IMR-90 (cell line): ENCODE measurements around the gene ASF1A. TPM values are rescaled to one million over a fixed set of nuclear protein-coding genes. Genes with fewer than 3 reads are reported as not detected.

Experiments
- ATAC-seq: fragments of 200-7000 bp; cut with Tn5 transposase; 2 replicates; pipeline ENCODE4 v1.9.1; 2020; ENCODE audit warnings: low read depth, mild to moderate bottlenecking, moderate library complexity
- BruUV-seq: library from RNA; stranded (reverse); fragments of 400-500 nt; replicated peaks from 2 replicates; lab custom pipeline; 2021; lab: Mats Ljungman, UMichigan
- CTCF ChIA-PET: fragments of 300-600 bp; formaldehyde crosslinking; extraction: SDS; loops from one replicate; lab custom pipeline; 2021; ENCODE audit warnings: antibody characterized with exemption; lab: Yijun Ruan, JAX
- POLR2A ChIA-PET: fragments of 300-600 bp; sonication (Branson Sonifier 250); formaldehyde crosslinking; loops from one replicate; lab custom pipeline; 2022; ENCODE audit warnings: antibody characterized with exemption; ENCODE audit not compliant: unreplicated experiment; lab: Charles Lee
- DNase-seq: peaks from one replicate; pipeline ENCODE4 v3.0.0; 2013
- H2AFZ ChIP-seq: replicated peaks from 2 replicates; pipeline ENCODE3; 2013; ENCODE audit warnings: low read length, mild to moderate bottlenecking; ENCODE audit not compliant: poor library complexity
- H2AK5ac ChIP-seq: 2 replicates; pipeline ENCODE4 v1.6.1; 2013; ENCODE audit warnings: low read depth, low read length, inconsistent platforms
- H2AK9ac ChIP-seq: replicated peaks from 2 replicates; pipeline ENCODE3; 2013; ENCODE audit warnings: mild to moderate bottlenecking, low read depth, low read length, moderate library complexity; ENCODE audit not compliant: poor library complexity
- H2BK120ac ChIP-seq: 2 replicates; pipeline ENCODE4 v1.6.1; 2013; ENCODE audit warnings: low read depth, low read length, inconsistent platforms
- H2BK15ac ChIP-seq: 3 replicates; pipeline ENCODE4 v1.6.1; 2013; ENCODE audit warnings: low read depth, low read length, inconsistent platforms
- H2BK20ac ChIP-seq: 2 replicates; pipeline ENCODE4 v1.6.1; 2013; ENCODE audit warnings: low read depth, mild to moderate bottlenecking, inconsistent platforms, low read length, moderate library complexity
- H2BK5ac ChIP-seq: 2 replicates; pipeline ENCODE4 v1.6.1; 2013; ENCODE audit warnings: mild to moderate bottlenecking, low read depth, low read length, inconsistent platforms; ENCODE audit not compliant: poor library complexity, severe bottlenecking
- H3K14ac ChIP-seq: replicated peaks from 2 replicates; pipeline ENCODE4 v1.6.1; 2013; ENCODE audit warnings: low read depth, low read length, inconsistent platforms
- H3K18ac ChIP-seq: 2 replicates; pipeline ENCODE4 v1.6.1; 2013; ENCODE audit warnings: low read depth, low read length, control low read depth
- H3K23ac ChIP-seq: 2 replicates; pipeline ENCODE4 v1.6.1; 2013; ENCODE audit warnings: low read depth, low read length, inconsistent platforms
- H3K27ac ChIP-seq: 2 replicates; pipeline ENCODE4 v1.5.1; 2013; ENCODE audit warnings: mild to moderate bottlenecking, control low read depth, low read length; ENCODE audit not compliant: insufficient read depth
- H3K27me3 ChIP-seq: 2 replicates; pipeline ENCODE4 v1.6.1; 2013; ENCODE audit warnings: low read length; ENCODE audit not compliant: control insufficient read depth, insufficient read depth
- H3K36me3 ChIP-seq: 2 replicates; pipeline ENCODE4 v1.6.1; 2013; ENCODE audit warnings: low read length, mixed read lengths; ENCODE audit not compliant: control insufficient read depth, insufficient read depth
- H3K4ac ChIP-seq: 2 replicates; pipeline ENCODE4 v1.6.1; 2013; ENCODE audit warnings: low read depth, low read length, inconsistent platforms
- H3K4me1 ChIP-seq: 2 replicates; pipeline ENCODE4 v1.6.1; 2013; ENCODE audit warnings: low read length, mixed read lengths; ENCODE audit not compliant: control insufficient read depth, insufficient read depth
- H3K4me2 ChIP-seq: 2 replicates; pipeline ENCODE4 v1.6.1; 2013; ENCODE audit warnings: low read depth, mild to moderate bottlenecking, control low read depth, low read length, moderate library complexity
- H3K4me3 ChIP-seq: 2 replicates; pipeline ENCODE4 v1.5.1; 2013; ENCODE audit warnings: low read depth, mild to moderate bottlenecking, control low read depth, low read length, moderate library complexity; ENCODE audit not compliant: insufficient read depth
- H3K56ac ChIP-seq: 2 replicates; pipeline ENCODE4 v1.6.1; 2013; ENCODE audit warnings: low read length, inconsistent platforms; ENCODE audit not compliant: insufficient read depth; ENCODE audit errors: extremely low read depth
- H3K79me1 ChIP-seq, 2 experiments: 2 replicates each; pipeline ENCODE4 v1.6.1; 2013; ENCODE audit warnings: low read length in 2 of 2, inconsistent platforms in 1 of 2, low read depth in 1 of 2
- H3K9ac ChIP-seq: 2 replicates; pipeline ENCODE4 v1.6.1; 2013; ENCODE audit warnings: low read depth, low read length, control low read depth
- H3K9me1 ChIP-seq: 2 replicates; pipeline ENCODE4 v1.6.1; 2013; ENCODE audit warnings: low read length, inconsistent platforms; ENCODE audit not compliant: insufficient read depth
- H3K9me3 ChIP-seq: 2 replicates; pipeline ENCODE4 v1.6.1; 2013; ENCODE audit warnings: low read length; ENCODE audit not compliant: control insufficient read depth, insufficient read depth
- H4K20me1 ChIP-seq: 2 replicates; pipeline ENCODE4 v1.6.1; 2013; ENCODE audit warnings: low read length, inconsistent platforms; ENCODE audit not compliant: insufficient read depth
- H4K5ac ChIP-seq: 2 replicates; pipeline ENCODE4 v1.6.1; 2013; ENCODE audit warnings: mild to moderate bottlenecking, low read depth, low read length, control low read depth
- H4K8ac ChIP-seq, 2 experiments: 2 replicates each; pipeline ENCODE4 v1.6.1; 2013; ENCODE audit warnings: low read depth in 2 of 2, low read length in 2 of 2, control low read depth in 1 of 2, inconsistent platforms in 1 of 2
- H4K91ac ChIP-seq: 2 replicates; pipeline ENCODE4 v1.6.1; 2013; ENCODE audit warnings: low read depth, low read length, inconsistent platforms; ENCODE audit not compliant: insufficient read depth
- CEBPB ChIP-seq: IDR thresholded peaks from 2 replicates; pipeline ENCODE4 v1.6.1; 2012; ENCODE audit warnings: low read depth, low read length, improper control_type of control experiment
- CHD1 ChIP-seq: IDR thresholded peaks from 2 replicates; pipeline ENCODE4 v1.6.1; 2012; ENCODE audit warnings: low read depth, low read length, improper control_type of control experiment
- CTCF ChIP-seq: conservative IDR thresholded peaks from 2 replicates; pipeline ENCODE4 v1.5.1; 2012; ENCODE audit warnings: mild to moderate bottlenecking, low read depth, low read length, improper control_type of control experiment
- ELK1 ChIP-seq: fragments of 150-350 bp; IDR thresholded peaks from 2 replicates; pipeline ENCODE4 v1.6.1; 2016; ENCODE audit warnings: low read depth, mild to moderate bottlenecking, low read length, moderate library complexity, borderline replicate concordance
- FOS ChIP-seq: fragments of 150-350 bp; IDR thresholded peaks from 2 replicates; pipeline ENCODE4 v1.6.1; 2016; ENCODE audit warnings: low read depth, low read length
- MAZ ChIP-seq: IDR thresholded peaks from 2 replicates; pipeline ENCODE4 v1.6.1; 2012; ENCODE audit warnings: low read depth, mild to moderate bottlenecking, low read length, improper control_type of control experiment, moderate library complexity, borderline replicate concordance
- NFE2L2 ChIP-seq: fragments of 150-350 bp; IDR thresholded peaks from 2 replicates; pipeline ENCODE4 v1.6.1; 2016; ENCODE audit warnings: low read depth, mild to moderate bottlenecking, low read length
- POLR2A ChIP-seq: IDR thresholded peaks from 2 replicates; pipeline ENCODE4 v1.6.1; 2012; ENCODE audit warnings: mild to moderate bottlenecking, low read depth, low read length
- RCOR1 ChIP-seq: IDR thresholded peaks from 2 replicates; pipeline ENCODE4 v1.6.1; 2012; ENCODE audit warnings: mild to moderate bottlenecking, low read length, improper control_type of control experiment; ENCODE audit not compliant: insufficient replicate concordance
- RFX5 ChIP-seq: IDR thresholded peaks from 2 replicates; pipeline ENCODE4 v1.8.0; 2012; ENCODE audit warnings: low read depth, mild to moderate bottlenecking, low read length, moderate library complexity
- SMC3 ChIP-seq: fragments of 150-350 bp; IDR thresholded peaks from 2 replicates; pipeline ENCODE4 v1.6.1; 2016; ENCODE audit warnings: low read depth, mild to moderate bottlenecking, antibody characterized with exemption, low read length, moderate library complexity
- USF2 ChIP-seq: fragments of 150-350 bp; IDR thresholded peaks from 2 replicates; pipeline ENCODE4 v1.6.1; 2017; ENCODE audit warnings: mild to moderate bottlenecking, antibody characterized with exemption, low read length, low read depth
- WGBS, 2 experiments: methylation state at CpG; one replicate each; pipeline versions ENCODE4 v1.1.5 to v1.1.7; 2013; ENCODE audit warnings: missing lambda C conversion rate in 2 of 2; ENCODE audit not compliant: insufficient read length in 1 of 2; ENCODE audit errors: extremely low coverage in 2 of 2; 5-methylcytosine and 5-hydroxymethylcytosine counted together
- dilution Hi-C: fragments of 300-500 bp; cut with HindIII; formaldehyde crosslinking; loops from one replicate; pipeline ENCODE4 v1.14.3; 2018; ENCODE audit warnings: low sequenced_read_pairs; ENCODE audit not compliant: unreplicated experiment
- in situ Hi-C: fragments of 300-500 bp; cut with MboI; formaldehyde crosslinking; loops from 3 replicates; pipeline ENCODE4 v1.14.3; 2019; ENCODE audit warnings: low sequenced_read_pairs, inconsistent platforms, mixed read lengths
- intact Hi-C: fragments of 100-400 bp; cut with micrococcal nuclease; formaldehyde crosslinking; loops from 2 replicates; pipeline ENCODE4 v1.10.0; 2022
- polyA plus RNA-seq, 3 experiments: library from polyadenylated mRNA; depleted of rRNA; stranded (reverse); fragments of >200 nt; gene quantifications; 2 replicates each; pipeline ENCODE4 v1.2.3, GENCODE V29; 2012; ENCODE audit warnings: low replicate concordance in 1 of 3
- total RNA-seq: library from RNA; depleted of rRNA; stranded (reverse); fragments of >200 nt; gene quantifications from 2 replicates; pipeline ENCODE4 v1.2.3, GENCODE V29; 2012

ASF1A gene
- total and polyA plus RNA-seq, 2 of the 4 experiments (the other 2 are of a cell fraction), result 10.1 to 11.1 TPM

GRCh38 chr6:118921084-118921483 lies 27.1 kb downstream of the ASF1A start:
- no peak overlapping the region for H2BK5ac ChIP-seq
- no TSS peak for BruUV-seq
- no peak overlapping the region for H3K27ac ChIP-seq
- no peak overlapping the region for H2AFZ ChIP-seq
- no peak overlapping the region for H3K9ac ChIP-seq
- POLR2A ChIA-PET, result no interaction called here
- no peak overlapping the region for H3K14ac ChIP-seq
- intact Hi-C loops (no loop called here), dilution Hi-C loops (no loop called here), in situ Hi-C loops (no loop called here)
- ATAC-seq (no peak), DNase-seq (no peak)
- H3K27me3 ChIP-seq, result no peaks in the 10 kb centered on the region
- peaks cover 3% of the 10 kb centered on the region; the same call in 1 of the 2 replicates for H3K9me1 ChIP-seq
- peaks cover 12% of the 10 kb centered on the region for H3K36me3 ChIP-seq
- H2AK9ac ChIP-seq, result no peak overlapping the region
- no peak overlapping the region for H4K91ac ChIP-seq
- H2AK5ac ChIP-seq, result no peak overlapping the region
- no peak overlapping the region for H3K18ac ChIP-seq
- H3K56ac ChIP-seq, result no peak overlapping the region
- H4K8ac ChIP-seq, result no peak overlapping the region
- H3K9me3 ChIP-seq, result no peaks in the 10 kb centered on the region
- no peak overlapping the region for H3K4me3 ChIP-seq
- no peak overlapping the region for H2BK15ac ChIP-seq
- H2BK120ac ChIP-seq, result no peak overlapping the region
- no peaks in the 10 kb centered on the region; a peak in 1 of 4 replicates for H3K79me1 ChIP-seq
- H3K4me2 ChIP-seq, result no peak overlapping the region
- H3K4me1 ChIP-seq, result 0 out of 2 replicates have a peak, but pooled peaks cover 2% of the 10 kb centered on the region
- CTCF ChIA-PET, result no interaction called here
- H2BK20ac ChIP-seq, result no peak overlapping the region
- no peak overlapping the region for H3K4ac ChIP-seq
- no peaks in the 10 kb centered on the region for H4K20me1 ChIP-seq
- H3K23ac ChIP-seq, result no peak overlapping the region
- TF ChIP-seq CHD1 (no peak), RFX5 (no peak), CEBPB (no peak), NFE2L2 (no peak), SMC3 (no peak), USF2 (no peak), ELK1 (no peak), CTCF (no peak), RCOR1 (no peak), MAZ (no peak), POLR2A (no peak), FOS (no peak)
- no CpG with 5 or more reads among the region's 1 CpG for WGBS, 2 experiments
- H4K5ac ChIP-seq, result no peak overlapping the region
